IPS DF 6.9 (cell line): Measurements from ENCODE around the gene ELOVL3.

ENCODE experiments used
- DNase-seq: peaks from one replicate; pipeline ENCODE4 v3.0.0-alpha.2; 2013; ENCODE audit warnings: low read depth, low spot score
- H3K27ac ChIP-seq: one replicate; pipeline ENCODE4 v1.5.1; 2013; ENCODE audit warnings: low read length, control low read depth
- H3K27me3 ChIP-seq: 2 replicates; pipeline ENCODE4 v1.6.1; 2013; ENCODE audit warnings: mild to moderate bottlenecking, low read length; ENCODE audit not compliant: control insufficient read depth, insufficient read depth
- H3K36me3 ChIP-seq: 2 replicates; pipeline ENCODE4 v1.6.1; 2013; ENCODE audit warnings: low read length; ENCODE audit not compliant: control insufficient read depth, insufficient read depth
- H3K4me1 ChIP-seq: 2 replicates; pipeline ENCODE4 v1.6.1; 2013; ENCODE audit warnings: low read length; ENCODE audit not compliant: control insufficient read depth, insufficient read depth
- H3K4me3 ChIP-seq: 2 replicates; pipeline ENCODE4 v1.5.1; 2013; ENCODE audit warnings: mild to moderate bottlenecking, low read length
- H3K9me3 ChIP-seq: 2 replicates; pipeline ENCODE4 v1.6.1; 2013; ENCODE audit warnings: low read length, inconsistent platforms; ENCODE audit not compliant: control insufficient read depth, insufficient read depth
- WGBS: extraction: QIAGEN DNeasy Blood & Tissue Kit; methylation state at CpG from one replicate; pipeline ENCODE4 v1.1.7; 2013; ENCODE audit warnings: mixed read lengths, missing lambda C conversion rate; ENCODE audit not compliant: insufficient read length, insufficient coverage; 5-methylcytosine and 5-hydroxymethylcytosine counted together

The ELOVL3 gene

DNA sequence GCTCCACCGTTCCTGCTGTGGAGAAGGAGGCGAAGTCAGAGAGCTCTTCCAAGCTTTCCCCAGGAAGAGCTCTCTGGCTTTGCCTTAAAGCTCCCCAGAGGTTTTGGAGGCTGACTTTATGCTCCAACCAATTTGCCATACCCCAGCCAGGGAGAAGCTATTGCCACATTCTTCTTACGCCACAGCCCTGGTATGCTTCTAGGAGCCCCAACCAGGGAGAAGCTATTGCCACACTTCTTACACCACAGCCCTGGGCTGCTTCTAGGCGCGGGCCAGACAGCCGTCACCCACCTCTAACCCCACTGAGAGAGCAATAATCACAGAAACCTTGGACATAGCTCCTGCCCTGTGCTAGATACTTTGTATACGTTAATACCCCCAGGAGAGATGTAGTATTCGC lies 951 bp downstream of the ELOVL3 start:
- no peaks in the 10 kb centered on the region for H3K9me3 ChIP-seq
- H3K4me3 ChIP-seq: no peak overlapping the region
- H3K36me3 ChIP-seq: no peaks in the 10 kb centered on the region
- peaks cover 41% of the 10 kb centered on the region for H3K27me3 ChIP-seq
- no CpG with 5 or more reads among the region's 8 CpGs for WGBS
- H3K27ac ChIP-seq: no peak overlapping the region
- 0 out of 2 replicates have a peak, but pooled peaks cover 1% of the 10 kb centered on the region for H3K4me1 ChIP-seq
- DNase-seq: no peak

DNA sequence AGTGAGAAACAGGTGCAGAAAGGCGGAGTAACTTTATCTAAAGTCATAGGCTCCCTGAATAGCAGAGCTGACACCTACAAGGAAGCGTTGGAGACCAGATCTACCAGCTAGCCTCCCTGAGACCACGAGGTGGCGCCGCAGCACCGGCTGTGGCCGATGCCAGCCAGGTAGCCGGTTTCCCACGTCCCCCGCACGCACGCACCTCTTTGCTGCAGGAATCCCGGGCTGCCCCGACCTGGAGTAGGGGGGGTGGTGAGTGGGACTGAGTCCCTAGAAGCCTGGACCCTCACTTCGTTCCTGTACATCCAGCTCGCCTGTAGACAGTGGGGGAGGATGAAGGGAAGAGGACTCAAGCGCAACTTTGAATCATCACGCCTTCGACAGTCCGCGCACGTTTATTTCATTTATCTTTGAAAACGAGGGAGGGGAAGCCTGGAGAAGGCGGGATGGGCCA lies 3.7 kb downstream of the ELOVL3 start:
- no peak for DNase-seq
- H3K27me3 ChIP-seq: peaks cover 47% of the 10 kb centered on the region
- WGBS: no CpG with 5 or more reads among the region's 24 CpGs
- no peak overlapping the region for H3K27ac ChIP-seq
- no peaks in the 10 kb centered on the region for H3K36me3 ChIP-seq
- 0 out of 2 replicates have a peak, but pooled peaks cover 1% of the 10 kb centered on the region for H3K4me1 ChIP-seq
- H3K9me3 ChIP-seq: no peaks in the 10 kb centered on the region
- peak overlapping the region; percentile 9; the same call in 1 of the 2 replicates for H3K4me3 ChIP-seq

DNA sequence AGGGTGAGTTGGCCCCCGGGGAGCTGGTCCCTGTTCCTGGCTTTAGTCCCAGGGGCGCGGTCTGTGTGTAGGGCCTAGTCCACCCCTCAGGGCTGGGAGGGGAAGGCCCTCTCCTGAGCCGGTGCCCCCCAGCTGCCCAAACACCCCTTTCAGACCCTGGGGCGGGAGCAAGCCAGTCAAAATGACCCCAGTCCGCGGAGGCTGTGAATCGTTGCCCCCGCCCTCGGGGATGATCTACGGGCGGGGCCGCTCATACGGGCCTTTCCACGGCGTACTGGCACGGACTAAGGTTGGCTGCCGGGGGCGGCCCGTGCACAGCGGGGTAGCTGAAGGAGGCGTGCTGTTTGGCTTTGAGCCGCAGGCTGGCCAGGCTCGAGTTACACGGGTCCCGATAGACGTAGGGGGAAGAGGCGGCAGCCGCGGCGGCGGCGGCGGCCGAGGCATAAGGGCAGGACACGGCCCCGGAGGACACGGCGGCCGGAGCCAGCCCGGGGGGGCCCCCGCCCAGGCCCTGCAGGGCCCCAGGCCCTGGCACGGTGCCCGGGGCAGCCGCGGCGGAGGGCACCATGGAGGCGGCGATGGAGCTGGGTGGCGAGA lies 4.3 kb downstream of the ELOVL3 start:
- no peak for DNase-seq
- H3K4me1 ChIP-seq: 0 out of 2 replicates have a peak, but pooled peaks cover 1% of the 10 kb centered on the region
- WGBS: no CpG with 5 or more reads among the region's 50 CpGs
- no peak overlapping the region for H3K27ac ChIP-seq
- H3K4me3 ChIP-seq: peak overlapping the region; percentile 37; the same call in 1 of the 2 replicates
- no peaks in the 10 kb centered on the region for H3K9me3 ChIP-seq
- peaks cover 49% of the 10 kb centered on the region for H3K27me3 ChIP-seq
- H3K36me3 ChIP-seq: no peaks in the 10 kb centered on the region

DNA sequence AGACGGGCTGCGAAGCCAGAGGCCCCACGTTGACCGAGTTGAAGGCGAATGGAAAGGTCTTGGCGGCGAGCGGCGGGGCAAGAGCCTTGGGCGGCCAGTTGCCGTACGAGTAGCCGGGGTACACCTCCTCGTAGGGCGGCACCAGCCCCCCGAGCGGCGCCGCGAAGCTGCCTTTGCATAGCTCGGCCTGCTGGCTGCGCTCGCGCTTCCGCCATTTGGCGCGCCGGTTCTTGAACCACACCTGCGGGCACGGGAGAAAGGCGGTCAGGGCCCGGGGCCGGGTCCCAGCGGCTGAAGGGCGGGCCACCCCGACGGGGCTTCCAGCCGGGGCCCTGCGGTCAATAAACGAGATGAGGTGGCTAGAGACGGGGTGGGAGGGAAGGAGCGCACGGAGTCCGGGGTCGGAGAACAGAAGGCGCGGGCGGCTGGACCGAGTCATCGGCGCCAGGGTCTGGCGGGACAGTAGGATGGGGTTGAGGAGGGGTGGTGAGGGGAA lies 4.8 kb downstream of the ELOVL3 start:
- peaks cover 53% of the 10 kb centered on the region for H3K27me3 ChIP-seq
- H3K36me3 ChIP-seq: no peaks in the 10 kb centered on the region
- H3K9me3 ChIP-seq: no peaks in the 10 kb centered on the region
- no peak for DNase-seq
- H3K4me1 ChIP-seq: no peaks in the 10 kb centered on the region
- H3K27ac ChIP-seq: no peak overlapping the region
- no CpG with 5 or more reads among the region's 52 CpGs for WGBS
- peak overlapping the region; percentile 37; the same call in 1 of the 2 replicates for H3K4me3 ChIP-seq

DNA sequence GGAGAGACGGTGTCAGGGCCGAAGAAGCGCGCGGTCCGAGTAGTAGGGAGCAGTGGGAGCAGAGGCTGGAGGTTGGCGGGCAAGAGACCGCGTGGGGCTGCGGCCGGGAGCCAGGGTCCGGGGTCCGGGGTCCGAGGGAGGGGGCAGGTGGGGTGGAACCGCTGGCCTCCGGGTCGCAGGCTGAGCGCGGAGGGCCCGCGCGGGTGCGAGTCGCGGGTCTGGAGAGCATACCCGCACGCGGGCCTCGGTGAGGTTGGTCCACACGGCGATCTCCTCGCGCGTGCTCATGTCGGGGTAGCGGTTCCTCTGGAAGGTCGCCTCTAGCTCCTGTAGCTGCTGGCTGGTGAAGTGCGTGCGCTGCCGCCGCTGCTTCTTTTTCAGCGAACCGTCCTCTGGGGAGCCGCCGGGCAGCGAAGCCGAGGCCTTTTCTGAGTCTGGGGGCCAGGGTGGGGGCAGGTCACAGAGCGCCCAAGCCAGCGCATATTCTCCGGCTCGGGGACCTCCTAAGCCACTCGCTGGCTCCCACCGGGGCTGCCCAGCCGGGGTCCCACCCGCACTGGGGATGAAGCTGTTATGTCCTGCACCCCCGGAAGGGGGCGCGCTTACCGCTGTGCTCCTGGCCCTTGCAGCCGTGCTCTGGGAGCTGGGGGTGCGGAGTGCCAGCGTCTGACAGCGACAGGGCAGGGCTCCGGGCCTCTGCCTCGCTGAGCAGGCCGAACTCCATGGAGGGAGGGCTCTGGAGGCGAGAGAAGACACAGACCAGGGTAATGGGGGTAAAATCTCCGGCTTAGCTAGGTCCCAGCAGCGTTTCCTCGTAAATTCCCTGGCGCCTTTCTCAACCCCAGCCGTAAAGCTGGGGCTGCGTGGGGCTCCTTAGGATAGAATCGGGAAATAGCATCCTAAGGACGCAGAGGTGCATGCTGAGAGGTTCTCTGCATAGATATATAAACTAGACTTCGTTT lies 5.5 kb downstream of the ELOVL3 start:
- no peaks in the 10 kb centered on the region for H3K4me1 ChIP-seq
- peak overlapping the region; percentile 37; the same call in 1 of the 2 replicates for H3K4me3 ChIP-seq
- no peak for DNase-seq
- H3K9me3 ChIP-seq: no peaks in the 10 kb centered on the region
- H3K27ac ChIP-seq: no peak overlapping the region
- H3K27me3 ChIP-seq: peaks cover 55% of the 10 kb centered on the region
- no peaks in the 10 kb centered on the region for H3K36me3 ChIP-seq
- no CpG with 5 or more reads among the region's 76 CpGs for WGBS

DNA sequence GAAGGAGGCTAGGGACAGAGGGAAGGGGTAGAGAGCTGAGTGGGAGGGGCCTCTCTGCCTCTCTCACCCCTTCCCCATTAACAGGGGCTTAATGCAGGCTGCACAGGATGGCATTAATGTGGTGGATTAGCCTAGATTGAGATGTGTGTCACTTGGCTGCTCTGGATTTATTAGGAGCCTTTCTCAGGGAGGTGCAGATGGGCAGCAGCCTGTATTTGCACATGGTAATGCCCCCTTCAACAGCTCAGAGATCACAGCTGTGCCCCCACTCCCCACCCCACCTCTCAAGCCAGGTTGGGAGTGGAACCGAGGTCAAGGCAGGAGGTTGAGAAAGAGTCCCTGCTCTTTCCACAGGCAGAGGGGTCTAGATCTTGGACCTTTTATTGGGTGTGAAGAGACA lies 7.9 kb downstream of the ELOVL3 start:
- WGBS: no CpG with 5 or more reads among the region's 1 CpG
- Histone ChIP-seq H3K36me3 (no peaks in the 10 kb centered on the region), H3K9me3 (no peaks in the 10 kb centered on the region), H3K4me3 (no peak overlapping the region), H3K4me1 (no peaks in the 10 kb centered on the region), H3K27me3 (peaks cover 46% of the 10 kb centered on the region; the same call in 1 of the 2 replicates), H3K27ac (no peak overlapping the region)
- DNase-seq: no peak

DNA sequence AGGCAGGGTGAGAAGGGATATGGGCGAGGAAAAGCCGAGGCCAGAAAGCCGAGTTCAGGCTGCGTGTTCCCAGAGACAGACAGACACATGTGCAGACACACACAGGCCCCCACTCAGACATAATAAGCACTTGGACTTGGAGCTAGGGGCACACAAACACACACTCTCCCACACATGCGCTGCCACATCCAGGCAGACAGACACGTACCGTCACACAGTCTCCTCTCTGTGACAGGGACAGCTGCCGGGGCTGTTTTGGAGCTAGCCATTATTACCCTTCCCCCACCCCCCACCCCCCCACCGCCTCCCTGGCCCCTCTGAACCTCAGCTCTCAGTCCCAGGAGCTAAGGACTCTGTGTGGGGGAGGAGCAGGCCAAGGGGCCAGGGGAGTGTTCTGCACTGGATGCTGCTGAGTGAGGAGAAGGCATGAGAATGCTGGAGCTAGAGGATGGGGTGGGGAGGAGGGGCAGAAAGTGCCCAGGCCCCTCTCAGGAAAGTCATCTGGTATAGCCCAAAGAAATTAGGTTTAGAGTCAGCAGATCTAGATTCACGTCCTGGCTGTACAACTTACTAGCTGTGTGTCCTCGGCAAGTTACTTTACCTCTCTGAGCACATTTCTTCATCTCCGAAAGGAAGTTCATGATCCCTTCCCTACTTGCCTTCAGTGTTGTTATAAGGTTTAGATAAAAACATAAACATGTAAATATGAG lies 8.9 kb downstream of the ELOVL3 start:
- H3K27ac ChIP-seq: no peak overlapping the region
- no peaks in the 10 kb centered on the region for H3K9me3 ChIP-seq
- H3K27me3 ChIP-seq: peaks cover 53% of the 10 kb centered on the region
- DNase-seq: no peak
- no CpG with 5 or more reads among the region's 12 CpGs for WGBS
- H3K4me1 ChIP-seq: no peaks in the 10 kb centered on the region
- no peaks in the 10 kb centered on the region for H3K36me3 ChIP-seq
- no peak overlapping the region for H3K4me3 ChIP-seq

DNA sequence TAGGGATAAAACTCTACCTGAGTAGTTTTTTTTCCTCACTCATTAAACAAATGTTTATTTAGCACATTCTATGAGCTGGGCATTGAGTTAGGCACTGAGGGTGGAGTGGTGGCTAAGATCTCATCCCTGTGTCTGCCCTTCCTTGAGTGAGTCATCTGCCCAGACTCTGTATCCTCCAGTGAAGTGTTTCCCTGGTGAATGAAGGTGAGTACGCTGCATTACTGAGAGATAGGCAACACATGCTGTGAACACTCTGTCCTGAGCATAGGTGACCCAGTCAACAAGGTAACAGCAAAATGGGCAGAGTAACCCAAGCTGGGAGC lies 9.5 kb downstream of the ELOVL3 start:
- WGBS: no CpG with 5 or more reads among the region's 1 CpG
- Histone ChIP-seq H3K9me3 (no peaks in the 10 kb centered on the region), H3K27me3 (peaks cover 56% of the 10 kb centered on the region), H3K4me3 (no peak overlapping the region), H3K36me3 (no peaks in the 10 kb centered on the region), H3K4me1 (no peaks in the 10 kb centered on the region), H3K27ac (no peak overlapping the region)
- DNase-seq: no peak

DNA sequence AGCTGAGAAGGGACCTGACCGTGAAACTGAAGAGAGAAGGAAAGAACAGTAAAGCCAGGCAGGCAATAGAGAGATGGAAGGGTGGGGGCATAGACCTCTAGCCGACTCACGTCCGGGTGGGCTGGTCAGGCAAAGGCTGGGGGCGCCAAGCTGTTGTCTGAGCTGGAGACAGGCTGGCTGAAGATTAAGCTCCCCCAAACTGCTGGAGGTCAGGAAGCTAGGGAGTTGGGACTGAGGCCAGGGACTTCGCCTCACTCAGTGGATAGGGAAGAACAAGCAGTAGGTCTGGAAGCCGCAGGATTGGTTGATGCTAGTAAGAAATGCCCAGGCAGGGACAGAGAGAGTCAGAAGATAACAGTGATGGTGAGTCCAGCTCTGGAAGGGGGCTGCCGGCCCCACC lies 9.9 kb downstream of the ELOVL3 start:
- WGBS: no CpG with 5 or more reads among the region's 8 CpGs
- Histone ChIP-seq H3K27me3 (peaks cover 60% of the 10 kb centered on the region), H3K36me3 (no peaks in the 10 kb centered on the region), H3K4me3 (no peak overlapping the region), H3K27ac (no peak overlapping the region), H3K9me3 (no peaks in the 10 kb centered on the region), H3K4me1 (no peaks in the 10 kb centered on the region)
- DNase-seq: no peak

DNA sequence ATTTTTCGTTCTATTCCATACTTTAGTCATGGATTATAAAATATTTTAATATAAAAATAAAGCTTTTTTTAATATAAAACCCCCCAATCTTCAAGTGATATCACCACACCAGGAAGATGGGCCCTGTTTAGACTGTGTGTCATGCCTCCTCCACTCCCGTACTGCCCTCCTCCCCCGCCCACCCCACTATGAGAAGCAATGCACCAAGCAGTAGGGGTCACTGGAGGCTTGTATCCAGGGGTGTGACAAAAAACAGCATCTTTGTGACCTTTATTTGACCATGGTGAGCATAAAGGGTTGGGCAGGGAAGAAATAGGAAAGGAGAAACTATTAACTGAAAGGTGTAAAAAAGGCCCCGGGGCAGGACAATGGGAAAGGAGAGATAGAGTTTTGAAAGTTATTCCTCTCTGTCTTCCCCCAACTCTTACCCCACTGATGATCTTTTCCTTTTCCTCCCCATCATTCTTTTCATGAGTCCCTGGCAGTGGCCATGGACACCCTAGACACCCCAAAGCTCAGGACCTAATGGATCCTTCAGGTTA lies 11.7 kb downstream of the ELOVL3 start:
- H3K27me3 ChIP-seq: peaks cover 58% of the 10 kb centered on the region
- no peak for DNase-seq
- no peaks in the 10 kb centered on the region for H3K4me1 ChIP-seq
- no peak overlapping the region for H3K27ac ChIP-seq
- WGBS: no CpG with 5 or more reads among the region's 4 CpGs
- H3K36me3 ChIP-seq: no peaks in the 10 kb centered on the region
- H3K4me3 ChIP-seq: no peak overlapping the region
- H3K9me3 ChIP-seq: no peaks in the 10 kb centered on the region
